IMR-90 (cell line): Measurements from ENCODE around the gene TDRD7.

Experiments used
- CHD1 ChIP-seq: IDR thresholded peaks from 2 replicates; pipeline ENCODE4 v1.6.1; 2012; ENCODE audit warnings: low read depth, low read length, improper control_type of control experiment
- ELK1 ChIP-seq: fragments of 150-350 bp; IDR thresholded peaks from 2 replicates; pipeline ENCODE4 v1.6.1; 2016; ENCODE audit warnings: low read depth, mild to moderate bottlenecking, low read length, moderate library complexity, borderline replicate concordance
- POLR2A ChIP-seq: IDR thresholded peaks from 2 replicates; pipeline ENCODE4 v1.6.1; 2012; ENCODE audit warnings: mild to moderate bottlenecking, low read depth, low read length
- RFX5 ChIP-seq: IDR thresholded peaks from 2 replicates; pipeline ENCODE4 v1.8.0; 2012; ENCODE audit warnings: low read depth, mild to moderate bottlenecking, low read length, moderate library complexity
- TF ChIP-seq, protein P1 (sequence below): conservative IDR thresholded peaks from 2 replicates; pipeline ENCODE4 v1.5.1; 2012; ENCODE audit warnings: mild to moderate bottlenecking, low read depth, low read length, improper control_type of control experiment

GRCh38 chr9:97403746-97404316, 8.1 kb upstream of the TDRD7 start:
- TF ChIP-seq POLR2A (no peak), CHD1 (no peak), ELK1 (no peak), RFX5 (no peak)
- TF ChIP-seq, protein P1, sequence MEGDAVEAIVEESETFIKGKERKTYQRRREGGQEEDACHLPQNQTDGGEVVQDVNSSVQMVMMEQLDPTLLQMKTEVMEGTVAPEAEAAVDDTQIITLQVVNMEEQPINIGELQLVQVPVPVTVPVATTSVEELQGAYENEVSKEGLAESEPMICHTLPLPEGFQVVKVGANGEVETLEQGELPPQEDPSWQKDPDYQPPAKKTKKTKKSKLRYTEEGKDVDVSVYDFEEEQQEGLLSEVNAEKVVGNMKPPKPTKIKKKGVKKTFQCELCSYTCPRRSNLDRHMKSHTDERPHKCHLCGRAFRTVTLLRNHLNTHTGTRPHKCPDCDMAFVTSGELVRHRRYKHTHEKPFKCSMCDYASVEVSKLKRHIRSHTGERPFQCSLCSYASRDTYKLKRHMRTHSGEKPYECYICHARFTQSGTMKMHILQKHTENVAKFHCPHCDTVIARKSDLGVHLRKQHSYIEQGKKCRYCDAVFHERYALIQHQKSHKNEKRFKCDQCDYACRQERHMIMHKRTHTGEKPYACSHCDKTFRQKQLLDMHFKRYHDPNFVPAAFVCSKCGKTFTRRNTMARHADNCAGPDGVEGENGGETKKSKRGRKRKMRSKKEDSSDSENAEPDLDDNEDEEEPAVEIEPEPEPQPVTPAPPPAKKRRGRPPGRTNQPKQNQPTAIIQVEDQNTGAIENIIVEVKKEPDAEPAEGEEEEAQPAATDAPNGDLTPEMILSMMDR, result no peak
